Measurements from ENCODE around the gene XRCC3.
"Not testable (repeated sequence)": the region's sequence is repeated elsewhere in the genome, so short reads cannot be mapped to it uniquely, and the experiment has no call there.

Gene XRCC3

DNA sequence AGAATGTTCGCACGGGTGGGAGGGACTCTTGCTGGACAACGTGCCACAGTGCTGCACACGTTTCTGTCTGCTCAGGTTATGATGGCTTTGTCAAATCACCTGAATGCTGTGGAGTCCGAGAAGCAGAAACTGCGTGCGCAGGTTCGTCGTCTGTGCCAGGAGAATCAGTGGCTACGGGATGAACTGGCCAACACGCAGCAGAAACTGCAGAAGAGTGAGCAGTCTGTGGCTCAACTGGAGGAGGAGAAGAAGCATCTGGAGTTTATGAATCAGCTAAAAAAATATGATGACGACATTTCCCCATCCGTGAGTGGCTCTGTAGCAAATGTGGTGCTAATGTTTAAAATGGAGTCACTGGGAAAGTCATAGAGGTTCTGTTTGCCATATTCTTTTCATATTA lies 57.8 kb downstream of the XRCC3 start:
- no peak for DNase-seq

DNA sequence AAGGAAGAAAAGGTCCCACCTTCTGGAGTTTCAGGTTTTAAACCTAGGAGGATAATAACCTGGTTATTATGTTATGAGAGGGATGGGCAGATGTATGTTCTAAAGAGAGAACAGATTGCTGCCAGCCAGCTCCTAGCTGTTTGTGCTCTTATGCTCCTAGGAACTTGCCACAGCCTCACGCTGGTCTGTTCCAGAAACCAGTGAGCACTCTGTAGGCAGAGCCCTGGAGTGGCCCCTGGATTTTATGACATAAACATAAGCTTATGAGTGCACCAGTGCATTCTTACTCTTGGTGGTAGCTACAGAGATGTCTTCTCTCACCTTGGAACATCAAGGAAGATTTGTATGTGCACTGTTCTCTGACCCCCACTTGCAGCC lies 58.5 kb downstream of the XRCC3 start:
- DNase-seq: no peak

DNA sequence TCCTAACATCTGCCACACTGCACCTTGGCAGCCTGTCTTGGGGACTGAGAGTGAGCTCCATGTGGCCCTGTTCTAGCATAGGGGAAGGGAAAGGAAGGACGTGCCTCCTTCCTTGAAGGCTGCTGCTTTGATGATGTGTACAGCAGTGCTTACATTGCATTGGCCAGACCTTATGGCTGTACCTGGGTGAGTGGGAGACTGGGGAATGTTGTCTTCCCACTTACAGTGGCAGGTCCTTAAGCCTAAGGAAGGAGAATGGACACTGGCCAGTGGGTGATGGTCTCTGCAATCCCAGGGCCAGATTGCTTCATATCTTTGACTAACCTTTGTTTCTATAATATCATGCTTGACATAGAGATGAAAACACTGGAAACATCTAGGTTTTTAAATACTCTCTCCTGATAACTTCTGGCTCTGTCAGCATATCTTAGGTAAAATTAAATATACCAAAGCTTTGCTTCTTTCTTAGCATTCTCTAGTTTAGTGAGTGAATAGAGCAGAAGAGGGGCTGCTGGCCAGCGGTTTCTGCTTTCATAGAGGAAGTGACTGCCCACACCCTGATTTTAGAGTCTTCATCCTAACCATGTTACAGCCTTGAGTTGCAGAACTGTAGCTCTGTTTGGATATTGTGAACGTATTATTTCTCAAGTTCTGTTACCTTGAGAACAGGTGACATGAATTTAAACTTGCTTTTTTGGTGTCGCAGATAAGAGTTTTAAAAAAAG lies 59.1 kb downstream of the XRCC3 start:
- DNase-seq: no peak

DNA sequence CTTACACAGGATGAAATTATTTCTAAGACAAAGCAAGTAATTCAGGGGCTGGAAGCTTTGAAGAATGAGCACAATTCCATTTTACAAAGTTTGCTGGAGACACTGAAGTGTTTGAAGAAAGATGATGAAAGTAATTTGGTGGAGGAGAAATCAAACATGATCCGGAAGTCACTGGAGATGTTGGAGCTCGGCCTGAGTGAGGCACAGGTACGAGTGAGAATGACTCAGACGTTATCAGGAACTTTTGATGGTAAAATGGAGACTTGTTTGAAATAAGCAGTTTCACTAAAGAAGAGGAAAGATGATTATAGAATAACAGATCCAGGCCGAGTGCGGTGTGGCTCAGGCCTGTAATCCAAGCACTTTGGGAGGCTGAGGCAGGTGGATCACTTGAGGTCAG lies 60.6 kb downstream of the XRCC3 start:
- no peak for DNase-seq

DNA sequence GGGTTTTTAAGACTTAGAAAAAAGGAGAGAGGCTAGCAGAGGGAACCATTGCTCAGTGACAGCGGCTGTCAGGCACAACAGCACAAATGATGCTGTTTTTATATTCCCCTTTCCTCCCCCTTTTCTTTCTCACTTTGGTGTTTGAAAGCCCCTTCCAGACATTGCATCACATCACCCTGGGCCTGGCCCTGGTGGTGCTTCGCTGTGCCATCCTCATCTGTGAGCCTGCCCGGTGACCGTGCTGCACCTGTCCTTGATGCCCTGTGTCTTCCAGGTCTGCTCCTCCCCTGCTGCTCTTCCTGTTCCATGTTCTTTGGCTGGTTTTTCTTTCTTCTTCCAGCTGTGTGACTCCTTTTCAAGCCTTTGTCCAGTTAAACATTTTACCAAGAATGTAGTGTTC lies 61.4 kb downstream of the XRCC3 start:
- no peak for DNase-seq

DNA sequence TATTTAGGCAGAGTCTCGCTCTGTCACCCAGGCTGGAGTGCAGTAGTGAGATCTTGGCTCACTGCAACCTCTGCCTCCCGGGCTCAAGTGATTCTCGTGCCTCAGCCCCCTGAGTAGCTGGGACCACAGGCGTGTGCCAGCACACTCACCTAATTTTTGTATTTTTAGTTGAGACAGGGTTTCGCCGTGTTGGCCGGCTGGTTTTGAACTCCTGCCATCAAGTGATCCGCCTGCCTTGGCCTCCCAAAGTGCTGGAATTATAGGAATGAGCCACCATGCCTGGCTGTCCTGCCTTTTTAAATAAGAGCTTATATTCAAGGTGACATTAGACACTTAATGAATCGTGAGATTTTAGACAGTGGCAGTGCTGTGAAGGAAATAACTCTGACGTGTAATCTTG lies 61.9 kb downstream of the XRCC3 start:
- DNase-seq: not testable (repeated sequence)

DNA sequence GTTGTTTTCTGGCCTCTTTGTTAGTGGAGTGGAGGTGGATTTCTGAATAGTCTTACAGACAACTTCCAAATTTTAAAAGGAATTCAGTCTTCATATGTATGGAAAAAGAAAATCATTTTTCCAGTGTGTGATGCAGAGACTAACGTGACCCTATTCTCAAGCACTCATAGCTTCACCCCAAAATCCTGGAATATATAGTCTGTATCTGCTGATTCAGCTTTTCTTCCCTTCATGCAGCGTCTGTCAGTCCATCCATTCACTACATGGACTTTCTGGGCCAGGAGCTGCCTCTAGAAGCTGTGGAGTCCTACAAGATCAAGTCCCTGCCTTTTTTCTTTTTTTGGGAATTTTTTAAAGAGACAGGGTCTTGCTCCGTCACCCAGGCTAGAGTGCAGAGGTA lies 62.4 kb downstream of the XRCC3 start:
- DNase-seq: no peak

DNA sequence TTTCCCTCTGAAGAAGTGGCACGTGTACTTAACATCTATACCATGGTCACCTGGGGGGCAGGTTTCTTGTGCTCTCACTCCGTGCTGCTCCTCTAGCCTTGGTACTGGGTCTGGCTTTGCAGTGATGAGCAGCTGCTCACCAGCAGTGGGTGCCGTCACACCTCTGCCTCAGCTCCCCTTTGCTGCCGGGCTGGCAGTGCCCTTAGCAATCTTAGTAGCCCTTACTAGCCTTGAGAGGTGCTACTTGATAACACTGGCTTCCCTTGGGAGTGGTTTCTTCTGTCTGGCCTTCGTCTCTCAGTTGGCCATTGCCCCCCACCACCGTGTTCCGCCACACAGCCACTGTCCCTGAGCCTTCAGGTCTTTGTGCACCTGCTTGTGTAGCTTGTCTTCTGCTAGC lies 63.7 kb downstream of the XRCC3 start:
- no peak for DNase-seq

DNA sequence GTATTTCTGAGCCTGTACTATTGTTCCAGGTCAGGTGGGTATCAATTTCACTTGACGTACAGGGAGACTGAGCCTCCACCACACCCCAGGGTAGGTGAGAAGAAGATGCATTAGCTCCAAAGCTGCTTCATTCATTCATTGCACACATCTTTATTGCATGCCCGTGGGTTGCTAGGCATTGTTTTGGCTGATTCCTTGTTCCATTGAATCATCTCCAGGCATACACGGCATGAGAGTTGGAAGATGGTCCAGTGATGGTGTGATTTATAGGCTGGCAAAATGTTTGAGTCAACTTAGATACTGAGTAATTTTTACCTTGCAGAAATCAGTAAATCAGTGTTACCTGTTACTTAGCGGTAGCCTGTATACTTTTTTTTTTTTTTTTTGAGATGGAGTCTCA lies 65.0 kb downstream of the XRCC3 start:
- DNase-seq: no peak

DNA sequence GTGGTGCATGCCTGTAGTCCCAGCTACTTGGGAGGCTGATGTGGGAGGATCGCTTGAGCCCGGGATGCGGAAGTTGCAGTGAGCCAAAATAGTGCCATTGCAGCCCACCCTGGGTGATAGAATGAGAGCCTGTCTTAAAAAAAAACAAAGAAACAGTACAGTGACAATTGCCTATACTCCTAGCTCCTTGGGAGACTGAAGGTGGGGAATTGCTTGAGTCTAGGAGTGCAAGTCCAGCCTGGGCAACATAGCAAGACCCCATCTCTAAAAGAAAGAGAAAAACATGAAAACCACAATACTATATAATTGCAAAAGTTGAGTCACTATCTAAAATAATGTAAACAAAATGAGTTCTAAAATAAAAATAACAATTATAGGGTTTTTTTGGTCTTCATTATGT lies 66.2 kb downstream of the XRCC3 start:
- DNase-seq: no peak

Measured in NCI-H1436 (cell line).